ENCODE measurements around the gene ANXA4. TPM values are rescaled to one million over a fixed set of nuclear protein-coding genes. Genes with fewer than 3 reads are reported as not detected.
A peak's percentile ranks its signal among the peaks of the same experiment; 100 is the strongest.
"Not testable (repeated sequence)": the region's sequence is repeated elsewhere in the genome, so short reads cannot be mapped to it uniquely, and the experiment has no call there.

ANXA4 gene
- total RNA-seq, 4 donors from 2014 or later: 72.0 to 101 (median 82.5) TPM

DNA sequence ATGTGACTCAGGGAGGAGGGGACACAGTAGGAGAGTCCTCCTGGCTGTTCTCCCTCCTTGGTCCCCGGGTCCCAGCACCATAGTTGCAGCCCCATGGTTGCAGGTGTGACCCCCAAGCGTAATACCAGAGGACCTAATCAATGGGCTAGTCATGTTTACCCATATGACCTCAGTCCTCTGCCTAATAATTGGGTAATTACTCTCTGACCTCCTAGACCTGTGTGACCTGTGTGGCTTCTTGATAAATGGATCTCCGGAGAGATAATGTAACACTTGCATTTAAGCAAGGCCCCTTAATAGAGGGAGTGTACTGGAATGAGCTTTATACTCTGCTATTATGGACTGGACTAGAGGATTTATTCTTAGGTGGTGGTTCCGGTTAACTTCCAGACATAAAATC is 55.3 kb downstream of the ANXA4 start:
- Histone ChIP-seq H3K27me3 (no peaks in the 10 kb centered on the region), H3K9me3 (no peaks in the 10 kb centered on the region), H3K36me3 (no peaks in the 10 kb centered on the region), H3K27ac (no peak overlapping the region), H3K4me3 (replicated peaks in 1 of 3) (no peak overlapping the region), H3K4me1 (peaks cover 8 to 18% of the 10 kb centered on the region in 2 donors)
- 93 to 97% methylated on average over 4 of the region's 4 CpGs for WGBS, 2 donors
- intact Hi-C loops (cut with DNase I): no loop called here
- TF ChIP-seq, protein P1, sequence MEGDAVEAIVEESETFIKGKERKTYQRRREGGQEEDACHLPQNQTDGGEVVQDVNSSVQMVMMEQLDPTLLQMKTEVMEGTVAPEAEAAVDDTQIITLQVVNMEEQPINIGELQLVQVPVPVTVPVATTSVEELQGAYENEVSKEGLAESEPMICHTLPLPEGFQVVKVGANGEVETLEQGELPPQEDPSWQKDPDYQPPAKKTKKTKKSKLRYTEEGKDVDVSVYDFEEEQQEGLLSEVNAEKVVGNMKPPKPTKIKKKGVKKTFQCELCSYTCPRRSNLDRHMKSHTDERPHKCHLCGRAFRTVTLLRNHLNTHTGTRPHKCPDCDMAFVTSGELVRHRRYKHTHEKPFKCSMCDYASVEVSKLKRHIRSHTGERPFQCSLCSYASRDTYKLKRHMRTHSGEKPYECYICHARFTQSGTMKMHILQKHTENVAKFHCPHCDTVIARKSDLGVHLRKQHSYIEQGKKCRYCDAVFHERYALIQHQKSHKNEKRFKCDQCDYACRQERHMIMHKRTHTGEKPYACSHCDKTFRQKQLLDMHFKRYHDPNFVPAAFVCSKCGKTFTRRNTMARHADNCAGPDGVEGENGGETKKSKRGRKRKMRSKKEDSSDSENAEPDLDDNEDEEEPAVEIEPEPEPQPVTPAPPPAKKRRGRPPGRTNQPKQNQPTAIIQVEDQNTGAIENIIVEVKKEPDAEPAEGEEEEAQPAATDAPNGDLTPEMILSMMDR (IDR thresholded peaks at IDR 0.05): no peak
- no peak for TF ChIP-seq POLR2A (IDR thresholded peaks at IDR 0.05)
- no peak for DNase-seq

GRCh38 chr2:69797836-69798289 is 55.9 kb downstream of the ANXA4 start:
- no peaks in the 10 kb centered on the region for H3K27me3 ChIP-seq
- DNase-seq: no peak

DNA sequence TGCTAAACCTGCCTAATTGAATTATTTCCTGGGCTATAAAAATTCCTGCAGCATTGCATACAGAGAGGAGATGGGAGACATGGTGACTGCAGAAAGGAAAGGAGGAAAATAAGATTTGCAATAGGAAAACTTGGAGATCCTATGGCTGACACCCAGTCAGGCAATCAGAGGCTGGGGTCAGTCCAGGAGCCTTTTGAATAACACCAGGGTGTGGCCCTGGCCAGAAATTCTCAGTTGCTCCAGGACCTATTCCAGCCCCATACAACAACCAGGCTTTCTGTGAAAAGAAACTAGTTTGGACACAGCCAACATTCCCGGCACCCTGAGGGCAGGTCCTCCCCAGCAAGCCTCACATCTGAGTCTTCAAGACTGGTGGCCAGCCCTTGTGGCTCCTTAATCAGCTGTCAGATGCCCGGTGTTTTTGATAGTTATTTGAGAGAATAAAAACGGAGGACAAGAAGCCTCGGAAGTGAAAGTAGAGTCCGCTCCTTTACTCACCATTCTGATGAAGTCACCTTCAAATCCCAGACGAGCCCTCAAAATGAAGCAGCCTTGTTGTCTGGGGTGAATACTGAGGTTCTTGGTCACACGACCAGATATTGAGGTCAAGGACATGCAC is 56.5 kb downstream of the ANXA4 start:
- H3K27ac ChIP-seq: no peak overlapping the region
- H3K9me3 ChIP-seq: no peaks in the 10 kb centered on the region
- TF ChIP-seq POLR2A (IDR thresholded peaks at IDR 0.05): no peak
- TF ChIP-seq, protein P1 (IDR thresholded peaks at IDR 0.05): no peak
- H3K27me3 ChIP-seq: no peaks in the 10 kb centered on the region
- peak; percentile 8 to 12 for DNase-seq
- intact Hi-C loops (cut with DNase I): no loop called here
- H3K36me3 ChIP-seq: no peaks in the 10 kb centered on the region
- no peak overlapping the region for H3K4me3 ChIP-seq (replicated peaks in 1 of 3)
- WGBS, 2 donors: 61 to 62% methylated on average over 7 of the region's 7 CpGs
- H3K4me1 ChIP-seq: peaks cover 8 to 18% of the 10 kb centered on the region in 2 donors

More at GRCh38 chr2:69797836-69798289, 55.9 kb downstream of the ANXA4 start:
- Histone ChIP-seq H3K4me1 (peaks cover 8 to 18% of the 10 kb centered on the region in 2 donors), H3K4me3 (replicated peaks in 1 of 3) (no peak overlapping the region), H3K36me3 (no peaks in the 10 kb centered on the region), H3K9me3 (no peaks in the 10 kb centered on the region), H3K27ac (no peak overlapping the region)
- intact Hi-C loops (cut with DNase I): no loop called here
- WGBS, 2 donors: 71 to 79% methylated on average over 3 of the region's 3 CpGs
- no peak for TF ChIP-seq POLR2A (IDR thresholded peaks at IDR 0.05)
- TF ChIP-seq, protein P1 (IDR thresholded peaks at IDR 0.05): no peak

DNA sequence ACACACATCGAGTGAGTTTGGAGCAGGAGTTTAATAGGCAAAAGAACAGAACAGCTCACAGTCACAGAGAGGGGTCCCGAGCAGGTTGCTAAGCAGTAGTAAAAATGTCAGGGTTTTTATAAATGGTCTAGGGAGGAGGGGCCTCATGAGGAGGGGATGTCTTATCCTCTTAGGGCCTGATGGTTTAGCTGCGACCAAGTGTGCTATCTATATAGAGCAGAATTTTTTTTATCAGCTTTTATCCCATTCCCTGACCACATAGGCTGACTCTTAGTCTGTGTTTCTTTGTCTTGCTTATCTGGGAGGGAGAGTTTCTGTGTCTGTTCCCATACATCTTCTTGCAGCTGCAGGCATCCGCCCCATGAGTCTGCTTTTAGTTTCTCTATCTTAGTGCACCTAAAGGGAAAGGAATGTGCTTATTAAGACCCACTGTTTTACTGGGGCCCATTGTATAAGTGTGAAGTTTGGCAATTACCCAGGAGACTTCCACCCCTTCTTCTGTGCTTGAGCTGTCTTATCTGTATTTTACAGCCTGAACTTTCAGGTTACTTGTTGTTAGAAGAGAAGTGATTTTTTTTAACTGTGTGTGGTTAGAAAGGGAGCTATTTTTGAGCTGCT is 57.1 kb downstream of the ANXA4 start:
- TF ChIP-seq, protein P1 (IDR thresholded peaks at IDR 0.05): no peak
- TF ChIP-seq POLR2A (IDR thresholded peaks at IDR 0.05): no peak
- Histone ChIP-seq H3K9me3 (no peaks in the 10 kb centered on the region), H3K36me3 (no peaks in the 10 kb centered on the region), H3K4me3 (replicated peaks in 1 of 3) (no peak overlapping the region), H3K27ac (no peak overlapping the region), H3K4me1 (peaks cover 8 to 18% of the 10 kb centered on the region in 2 donors), H3K27me3 (no peaks in the 10 kb centered on the region)
- 53 to 70% methylated on average over 4 of the region's 4 CpGs for WGBS, 2 donors
- intact Hi-C loops (cut with DNase I): no loop called here
- no peak for DNase-seq

GRCh38 chr2:69801745-69802290 is 59.9 kb downstream of the ANXA4 start:
- Histone ChIP-seq H3K27ac (no peak overlapping the region), H3K27me3 (no peaks in the 10 kb centered on the region), H3K36me3 (peaks cover 13 to 14% of the 10 kb centered on the region in 2 donors), H3K4me3 (replicated peaks in 1 of 3) (no peak overlapping the region), H3K9me3 (no peaks in the 10 kb centered on the region), H3K4me1 (peaks cover 8 to 18% of the 10 kb centered on the region in 2 donors)
- intact Hi-C loops (cut with DNase I): no loop called here
- DNase-seq: no peak
- WGBS, 2 donors: 95 to 100% methylated on average over 1 of the region's 1 CpG
- no peak for TF ChIP-seq POLR2A (IDR thresholded peaks at IDR 0.05)

DNA sequence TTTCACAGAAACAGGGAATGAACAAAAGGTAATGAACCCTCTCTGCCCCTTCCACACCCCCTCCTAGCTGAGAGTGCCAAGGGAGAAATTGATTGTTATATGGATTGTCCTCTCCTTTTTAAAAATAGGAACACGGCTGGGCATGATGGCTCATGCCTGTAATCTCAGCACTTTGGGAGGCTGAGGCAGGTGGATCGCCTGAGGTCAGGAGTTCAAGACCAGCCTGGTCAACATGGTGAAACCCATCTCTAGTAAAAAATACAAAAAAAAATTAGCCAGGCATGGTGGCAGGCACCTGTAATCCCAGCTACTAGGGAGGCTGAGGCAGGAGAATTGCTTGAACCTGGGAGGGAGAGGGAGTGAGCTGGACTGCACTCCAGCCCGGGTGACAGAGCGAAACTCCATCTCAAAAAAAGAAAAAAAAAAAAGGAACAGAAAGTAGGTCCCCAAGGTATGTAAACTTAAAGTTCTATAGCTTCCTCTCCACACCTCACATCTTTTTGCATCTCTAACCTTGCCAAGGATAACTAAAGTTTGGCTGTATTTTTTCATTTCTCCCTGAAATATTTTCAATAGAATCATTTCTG is 60.9 kb downstream of the ANXA4 start:
- H3K4me3 ChIP-seq (replicated peaks in 1 of 3); H3K9me3 ChIP-seq; DNase-seq; H3K27ac ChIP-seq; intact Hi-C loops (cut with DNase I); H3K27me3 ChIP-seq: not testable (repeated sequence)
- H3K36me3 ChIP-seq: peaks cover 20 to 22% of the 10 kb centered on the region in 2 donors
- 83 to 95% methylated on average over 4 of the region's 4 CpGs for WGBS, 2 donors
- H3K4me1 ChIP-seq: peaks cover 8 to 16% of the 10 kb centered on the region in 2 donors

All from thyroid gland (tissue), 4 donors.